Keratinocyte (primary cell): ENCODE results near the gene GID8. TPM values are rescaled to one million over a fixed set of nuclear protein-coding genes. Genes with fewer than 3 reads are reported as not detected.

Source experiments
- DNase-seq: peaks from one replicate; pipeline ENCODE4 v3.0.0-alpha.2; 2011; ENCODE audit warnings: low read depth, missing footprints, low spot score
- FAIRE-seq: peaks from 2 replicates; lab custom pipeline; 2011; peaks lifted over from hg19 to GRCh38; lab: Jason Lieb, UNC
- H2AFZ ChIP-seq: 2 replicates; pipeline ENCODE4 v1.6.0; 2012; ENCODE audit warnings: low read length, control low read depth, inconsistent platforms; ENCODE audit not compliant: control insufficient read depth
- H3K27ac ChIP-seq: 2 replicates; pipeline ENCODE4 v1.5.1; 2011; ENCODE audit warnings: low read length; ENCODE audit not compliant: control insufficient read depth, insufficient read depth
- H3K27me3 ChIP-seq: 3 replicates; pipeline ENCODE4 v1.6.0; 2011; ENCODE audit warnings: low read length; ENCODE audit not compliant: control insufficient read depth, insufficient read depth; ENCODE audit errors: extremely low read depth
- H3K36me3 ChIP-seq, 2 experiments: 2 replicates in 1 of 2; 3 replicates in 1 of 2; pipeline ENCODE4 v1.5.1; 2011; ENCODE audit warnings: low read length in 2 of 2, mild to moderate bottlenecking in 1 of 2; ENCODE audit not compliant: control insufficient read depth in 2 of 2, insufficient read depth in 2 of 2; ENCODE audit errors: extremely low read depth in 1 of 2
- H3K4me1 ChIP-seq: 3 replicates; pipeline ENCODE4 v1.5.1; 2011; ENCODE audit warnings: low read length; ENCODE audit not compliant: control insufficient read depth, insufficient read depth; ENCODE audit errors: extremely low read depth
- H3K4me2 ChIP-seq: 3 replicates; pipeline ENCODE4 v1.6.0; 2011; ENCODE audit warnings: low read depth, low read length; ENCODE audit not compliant: control insufficient read depth, insufficient read depth; ENCODE audit errors: extremely low read depth
- H3K4me3 ChIP-seq, 3 experiments: fragments of 200-600 bp in 1 of 3; sonication (generic) in 1 of 3; 2 replicates in 2 of 3; 3 replicates in 1 of 3; pipeline ENCODE4 v1.5.1; 2011 to 2016; ENCODE audit warnings: low read length in 3 of 3, mild to moderate bottlenecking in 3 of 3, control low read depth in 2 of 3, inconsistent platforms in 1 of 3, low read depth in 1 of 3, mixed read lengths in 1 of 3, mixed run types in 1 of 3, moderate library complexity in 1 of 3; ENCODE audit not compliant: control insufficient read depth in 2 of 3, insufficient read depth in 2 of 3; ENCODE audit errors: extremely low read depth in 1 of 3
- H3K79me2 ChIP-seq: 2 replicates; pipeline ENCODE4 v1.6.0; 2012; ENCODE audit warnings: low read length; ENCODE audit not compliant: control insufficient read depth, insufficient read depth
- H3K9ac ChIP-seq: 3 replicates; pipeline ENCODE4 v1.6.0; 2011; ENCODE audit warnings: low read length; ENCODE audit not compliant: control insufficient read depth, insufficient read depth; ENCODE audit errors: extremely low read depth
- H3K9me1 ChIP-seq: 3 replicates; pipeline ENCODE4 v1.6.0; 2011; ENCODE audit warnings: low read length; ENCODE audit not compliant: control insufficient read depth, insufficient read depth; ENCODE audit errors: extremely low read depth
- H3K9me3 ChIP-seq: 2 replicates; pipeline ENCODE4 v1.5.1; 2012; ENCODE audit warnings: low read depth, low read length; ENCODE audit not compliant: control insufficient read depth
- H4K20me1 ChIP-seq: 3 replicates; pipeline ENCODE4 v1.6.0; 2011; ENCODE audit warnings: low read length; ENCODE audit not compliant: control insufficient read depth, insufficient read depth; ENCODE audit errors: extremely low read depth
- CTCF ChIP-seq, 3 experiments: IDR thresholded peaks in 1 of 3; conservative IDR thresholded peaks in 1 of 3; optimal IDR thresholded peaks in 1 of 3; 2 replicates in 2 of 3; 3 replicates in 1 of 3; pipeline versions ENCODE3 to v1.5.1; 2011; ENCODE audit warnings: low read length in 3 of 3, mild to moderate bottlenecking in 3 of 3, moderate library complexity in 2 of 3, control low read depth in 1 of 3, inconsistent platforms in 1 of 3; ENCODE audit not compliant: insufficient read depth in 2 of 3; ENCODE audit errors: extremely low read depth in 1 of 3
- EZH2 ChIP-seq: IDR thresholded peaks from one replicate; pipeline ENCODE4 v1.6.1; 2012; ENCODE audit warnings: inconsistent platforms, mild to moderate bottlenecking, low read length, moderate library complexity
- dilution Hi-C: fragments of 300-500 bp; cut with MboI; formaldehyde crosslinking; loops from one replicate; pipeline ENCODE4 v1.7.0; 2020; ENCODE audit warnings: low sequenced_read_pairs; ENCODE audit not compliant: extremely low pct_ligation_motif_present
- polyA plus RNA-seq, 5 experiments: library from polyadenylated mRNA; depleted of rRNA in 3 of 5; stranded (reverse) in 3 of 5; stranded (forward) in 1 of 5; unstranded in 1 of 5; fragments of >200 nt; gene quantifications; 1 replicate in 1 of 5; 2 replicates in 3 of 5; 3 replicates in 1 of 5; pipeline versions ENCODE4 v1.2.1 to v1.2.3, GENCODE V29; 2011 to 2012; ENCODE audit warnings: missing spikeins in 2 of 5, low read depth in 1 of 5, low replicate concordance in 1 of 5

The GID8 gene
- polyA plus RNA-seq, 1 donor (not counting 4 experiments of a cell fraction or from before 2014, with no cell fraction given): 23.7 TPM

- no peak overlapping the region for H3K27ac ChIP-seq
- H3K79me2 ChIP-seq: no peaks in the 10 kb centered on the region
- H3K9ac ChIP-seq: no peak overlapping the region
- H3K4me3 ChIP-seq: no peak overlapping the region
- H4K20me1 ChIP-seq: peaks cover 4% of the 10 kb centered on the region
- no peaks in the 10 kb centered on the region for H3K4me1 ChIP-seq
- DNase-seq (no peak), FAIRE-seq (no peak)
- H3K9me3 ChIP-seq: no peaks in the 10 kb centered on the region
- H3K4me2 ChIP-seq: no peak overlapping the region
- H3K9me1 ChIP-seq: no peaks in the 10 kb centered on the region
- TF ChIP-seq CTCF (optimal IDR thresholded peaks at IDR 0.05 in 1 of 3, IDR thresholded peaks at IDR 0.05 in 1 of 3, conservative IDR thresholded peaks at IDR 0.05 in 1 of 3; ENCODE audit: extremely low read depth in 1 of 3, insufficient read depth in 2 of 3, low read length in 3 of 3): no peak
- no peak for TF ChIP-seq EZH2
- dilution Hi-C loops: no loop called here
- peaks cover 76% of the 10 kb centered on the region for H3K27me3 ChIP-seq
- no peaks in the 10 kb centered on the region for H3K36me3 ChIP-seq
- no peak overlapping the region for H2AFZ ChIP-seq
Measured at GRCh38 chr20:62977613-62978560, 39.9 kb downstream of the GID8 start.

GRCh38 chr20:62978561-62978943 is 40.6 kb downstream of the GID8 start:
- DNase-seq (no peak), FAIRE-seq (no peak)
- Histone ChIP-seq H3K4me1 (no peaks in the 10 kb centered on the region), H4K20me1 (peaks cover 4% of the 10 kb centered on the region), H2AFZ (no peak overlapping the region), H3K4me2 (no peak overlapping the region), H3K9me1 (no peaks in the 10 kb centered on the region), H3K36me3 (no peaks in the 10 kb centered on the region), H3K9ac (no peak overlapping the region), H3K27me3 (peaks cover 69% of the 10 kb centered on the region), H3K9me3 (no peaks in the 10 kb centered on the region), H3K27ac (no peak overlapping the region), H3K79me2 (no peaks in the 10 kb centered on the region), H3K4me3 (no peak overlapping the region)
- dilution Hi-C loops: no loop called here
- no peak for TF ChIP-seq CTCF (optimal IDR thresholded peaks at IDR 0.05 in 1 of 3, IDR thresholded peaks at IDR 0.05 in 1 of 3, conservative IDR thresholded peaks at IDR 0.05 in 1 of 3; ENCODE audit: extremely low read depth in 1 of 3, insufficient read depth in 2 of 3, low read length in 3 of 3)
- no peak for TF ChIP-seq EZH2
